SK-MEL-5 (cell line): ENCODE measurements around the gene USP32. TPM values are rescaled to one million over a fixed set of nuclear protein-coding genes. Genes with fewer than 3 reads are reported as not detected.
"Not testable (repeated sequence)": the region's sequence is repeated elsewhere in the genome, so short reads cannot be mapped to it uniquely, and the experiment has no call there.

Source experiments
- DNase-seq: peaks from one replicate; pipeline ENCODE4 v3.0.0-alpha.2; 2016; ENCODE audit warnings: low read depth, low spot score
- in situ Hi-C: cut with HindIII; loops from 2 replicates; pipeline ENCODE4 v1.10.0; 2016; ENCODE audit warnings: low sequenced_read_pairs, high pct_unique_total_duplicates, low pct_unique_long_range_greater_than_20kb
- total RNA-seq: library from RNA; depleted of rRNA; stranded (reverse); fragments of >200 nt; shearing (Covaris generic); gene quantifications from 2 replicates; pipeline ENCODE4 v1.2.3, GENCODE V29; 2014

Gene USP32
- total RNA-seq, 1 experiment from 2014 or later = 167 TPM

GRCh38 chr17:60419003-60419402 lies 27.1 kb upstream of the USP32 start:
- in situ Hi-C loops, DNase-seq: not testable (repeated sequence)

- in situ Hi-C loops = no loop called here
- DNase-seq = peak; percentile 69
These were observed 24.5 kb upstream of the USP32 start for GRCh38 chr17:60416368-60416925.

- DNase-seq = no peak
- in situ Hi-C loops = no loop called here
These were observed 23.2 kb upstream of the USP32 start for GRCh38 chr17:60415146-60415545.

- no peak for DNase-seq
- in situ Hi-C loops = no loop called here
These were observed 20.8 kb upstream of the USP32 start for GRCh38 chr17:60412701-60413100.

GRCh38 chr17:60410001-60410400 lies 18.1 kb upstream of the USP32 start:
- in situ Hi-C loops = no loop called here
- DNase-seq = no peak

GRCh38 chr17:60406887-60407286 lies 15.0 kb upstream of the USP32 start:
- DNase-seq = no peak
- in situ Hi-C loops = no loop called here

GRCh38 chr17:60403962-60404361 lies 12.0 kb upstream of the USP32 start:
- in situ Hi-C loops = no loop called here
- DNase-seq = no peak

GRCh38 chr17:60403523-60403810 lies 11.5 kb upstream of the USP32 start:
- no peak for DNase-seq
- in situ Hi-C loops = no loop called here

- DNase-seq = no peak
- in situ Hi-C loops = no loop called here
These were observed 9.9 kb upstream of the USP32 start for GRCh38 chr17:60401819-60402218.

GRCh38 chr17:60398227-60398959 lies 6.5 kb upstream of the USP32 start:
- DNase-seq = no peak
- in situ Hi-C loops = no loop called here

- DNase-seq = no peak
- in situ Hi-C loops = no loop called here
These were observed 4.5 kb upstream of the USP32 start for GRCh38 chr17:60396412-60396811.

GRCh38 chr17:60395508-60396065 lies 3.7 kb upstream of the USP32 start:
- no peak for DNase-seq
- in situ Hi-C loops = no loop called here

- in situ Hi-C loops = no loop called here
These were observed 2.1 kb upstream of the USP32 start for GRCh38 chr17:60393840-60394723.

GRCh38 chr17:60392845-60393702 lies 1.1 kb upstream of the USP32 start:
- in situ Hi-C loops = no loop called here
- peak; percentile 76 for DNase-seq

More at GRCh38 chr17:60393840-60394723, 2.1 kb upstream of the USP32 start:
- no peak for DNase-seq

- DNase-seq = no peak
- in situ Hi-C loops = no loop called here
These were observed 377 bp downstream of the USP32 start for GRCh38 chr17:60391471-60392041.

- DNase-seq = peak; percentile 64
- in situ Hi-C loops = no loop called here
These were observed 935 bp downstream of the USP32 start for GRCh38 chr17:60390925-60391470.

GRCh38 chr17:60390186-60390585 lies 1.7 kb downstream of the USP32 start:
- DNase-seq = peak; percentile 53
- in situ Hi-C loops = no loop called here
